Subcutaneous adipose tissue (tissue), 4 donors: ENCODE measurements around the gene NANOS1. TPM values are rescaled to one million over a fixed set of nuclear protein-coding genes. Genes with fewer than 3 reads are reported as not detected.

Experiments used
- CTCF ChIP-seq: fragments of 450-650 bp; IDR thresholded peaks from one replicate; pipeline ENCODE4 v1.5.1; 2016; ENCODE audit warnings: low read depth, mild to moderate bottlenecking, control low read depth, antibody characterized with exemption, moderate library complexity
- total RNA-seq, 4 donors: library from RNA; depleted of rRNA; stranded (reverse); fragments of >200 nt; gene quantifications; one replicate each; pipeline ENCODE4 v1.1.0, GENCODE V29; 2016

Gene NANOS1, protein sequence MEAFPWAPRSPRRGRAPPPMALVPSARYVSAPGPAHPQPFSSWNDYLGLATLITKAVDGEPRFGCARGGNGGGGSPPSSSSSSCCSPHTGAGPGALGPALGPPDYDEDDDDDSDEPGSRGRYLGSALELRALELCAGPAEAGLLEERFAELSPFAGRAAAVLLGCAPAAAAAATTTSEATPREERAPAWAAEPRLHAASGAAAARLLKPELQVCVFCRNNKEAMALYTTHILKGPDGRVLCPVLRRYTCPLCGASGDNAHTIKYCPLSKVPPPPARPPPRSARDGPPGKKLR
- total RNA-seq: 10 to 100 TPM in 2 of 4 donors, 1 to 10 TPM in 2; 7.0 to 78.6 (median 11.8) TPM

GRCh38 chr10:119029613-119030420 is at the start of gene NANOS1:
Gene NANOS1, plus strand, starts transcription at chr10:119029714. Its CDS starts 88 bp downstream, at chr10:119029802.
- no peak for TF ChIP-seq CTCF

- no peak for TF ChIP-seq CTCF
These were observed 49.2 kb upstream of the NANOS1 start for GRCh38 chr10:118980135-118980865.

DNA sequence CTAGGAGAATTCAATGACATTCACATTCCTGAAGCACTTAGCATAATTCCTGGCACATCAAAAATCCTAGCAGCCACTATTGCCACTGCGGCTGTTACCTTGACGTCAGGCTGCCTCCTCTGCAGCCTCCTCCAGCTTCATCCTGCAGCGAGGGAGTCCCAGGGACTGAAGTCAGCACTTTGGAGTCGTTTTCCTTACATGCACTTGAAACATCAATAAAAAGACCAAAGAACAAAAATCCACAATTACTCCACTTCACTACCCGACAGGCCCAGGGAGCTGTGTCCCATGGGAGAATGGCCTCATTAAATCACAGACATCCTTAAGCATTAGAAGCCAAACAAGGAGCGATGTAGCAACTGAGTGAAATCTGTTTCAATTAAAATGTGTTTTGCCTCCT is 48.6 kb upstream of the NANOS1 start:
- TF ChIP-seq CTCF: no peak

DNA sequence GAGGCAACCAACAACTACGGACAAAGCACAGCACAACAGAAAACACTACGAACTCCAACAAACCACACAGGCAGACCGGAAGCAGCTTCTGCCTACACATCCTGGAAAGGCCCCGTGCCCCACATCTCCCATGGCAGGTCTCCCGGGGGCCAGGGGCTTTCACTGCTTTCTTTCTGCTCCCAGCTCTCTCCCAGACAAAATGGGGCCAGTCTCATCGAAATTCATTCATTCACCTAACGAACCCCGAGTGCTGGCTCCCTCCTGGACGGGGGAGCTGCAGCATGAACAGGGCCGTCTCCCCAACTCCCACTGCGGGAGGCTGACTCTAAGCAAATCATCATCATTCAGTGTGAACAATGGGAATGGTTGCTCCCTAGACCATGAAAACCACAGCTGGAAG is 47.6 kb upstream of the NANOS1 start:
- TF ChIP-seq CTCF: no peak

GRCh38 chr10:118982366-118982765 is 47.1 kb upstream of the NANOS1 start:
- TF ChIP-seq CTCF: no peak

DNA sequence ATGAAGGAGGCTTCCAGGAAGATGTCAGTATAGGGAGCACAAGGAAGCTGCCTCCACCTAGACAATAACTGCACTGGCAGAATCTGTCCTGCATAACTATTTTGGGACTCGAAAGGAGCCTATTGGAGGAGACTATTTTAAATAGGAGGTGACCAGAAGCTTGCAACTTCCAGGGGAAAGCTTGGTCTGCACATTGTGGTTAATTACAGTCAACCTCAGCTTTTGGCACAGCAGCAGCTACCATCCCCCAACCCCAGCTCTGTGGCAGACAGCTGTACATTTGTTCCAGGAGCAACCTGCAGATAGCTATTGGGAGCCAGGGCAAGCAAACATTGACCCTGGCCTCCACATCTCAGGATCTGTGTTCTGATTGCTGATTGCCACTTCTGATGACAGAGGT is 46.3 kb upstream of the NANOS1 start:
- TF ChIP-seq CTCF: no peak

- TF ChIP-seq CTCF: no peak
These were observed 43.9 kb upstream of the NANOS1 start for GRCh38 chr10:118985576-118985975.
